Measurements from ENCODE around the gene NPAS1.
A peak's percentile ranks its signal among the peaks of the same experiment; 100 is the strongest.
"Not testable (repeated sequence)": the region's sequence is repeated elsewhere in the genome, so short reads cannot be mapped to it uniquely, and the experiment has no call there.

NPAS1 gene

DNA sequence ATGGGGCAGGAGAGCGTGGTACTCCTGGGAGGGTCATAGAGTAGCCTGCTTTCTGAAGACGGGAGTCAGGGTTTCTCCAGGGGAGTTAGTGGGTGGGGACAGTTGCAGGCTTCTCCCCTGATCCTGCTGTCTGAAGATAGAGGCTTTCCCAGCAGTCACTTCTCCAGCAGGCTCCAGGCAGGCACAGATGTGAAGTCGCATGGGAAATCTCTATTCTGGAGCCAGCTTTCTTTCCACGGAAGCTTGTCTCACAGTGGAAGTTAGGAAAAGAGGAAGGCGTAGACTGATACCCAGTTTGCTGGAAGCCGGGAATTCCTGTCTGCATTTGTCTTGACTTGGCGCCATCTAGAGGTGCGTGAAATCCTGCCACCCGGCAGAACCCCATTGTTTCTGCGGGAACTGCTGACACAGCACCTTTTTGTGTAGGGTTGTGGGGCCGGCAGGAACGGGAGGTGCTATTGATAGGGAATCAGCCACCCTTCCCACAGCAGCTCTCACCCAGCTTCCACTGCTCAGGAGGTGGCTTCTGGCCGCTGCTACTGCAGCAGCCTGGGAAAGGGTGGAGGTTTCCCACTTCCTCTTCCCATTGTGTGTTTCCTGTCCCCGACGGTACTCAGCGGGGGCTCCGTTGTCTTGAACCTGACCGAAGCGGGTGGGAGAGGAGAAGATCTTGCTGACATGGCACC, 28.5 kb upstream of the NPAS1 start:
- DNase-seq: peak; percentile 73

DNA sequence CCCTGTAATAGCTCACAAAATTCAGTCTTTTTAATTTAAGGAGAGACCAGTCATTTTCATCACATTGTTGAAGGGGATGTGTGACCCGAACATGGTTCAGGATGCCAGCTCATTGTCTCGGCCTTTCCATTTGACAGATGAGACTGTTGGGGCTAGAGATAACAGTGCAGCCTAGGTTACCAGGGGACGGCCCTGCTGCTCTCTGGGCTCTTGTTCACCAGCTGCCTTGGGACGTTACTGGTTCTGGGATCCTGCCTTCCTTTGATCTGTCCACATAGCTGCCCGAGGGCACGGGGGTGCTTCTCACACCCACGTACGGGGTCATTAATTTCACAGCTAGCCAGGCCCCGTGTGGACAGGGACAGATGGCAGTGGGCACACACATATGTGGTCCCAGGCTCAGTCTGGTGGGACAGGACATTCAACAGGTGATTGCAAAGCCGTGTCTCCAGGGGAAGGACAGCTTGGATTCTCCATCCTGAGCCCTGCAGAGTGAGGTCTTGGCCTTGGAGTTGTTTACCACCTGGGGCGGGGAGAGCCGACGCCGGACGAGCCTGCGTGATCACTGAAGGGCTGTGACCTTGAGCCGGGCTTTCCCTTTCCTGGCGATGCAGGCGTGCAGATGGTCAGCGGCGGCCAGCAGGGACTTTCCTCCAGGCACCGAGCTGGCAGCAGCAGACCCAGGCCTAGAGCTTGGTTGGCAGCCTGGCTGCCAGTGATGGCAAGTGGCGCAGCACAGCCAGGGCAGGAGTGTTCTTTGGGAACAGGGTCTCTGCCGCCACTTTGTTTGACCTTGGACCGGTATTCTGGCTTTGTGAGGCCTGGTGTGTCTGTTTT, 26.7 kb upstream of the NPAS1 start:
- DNase-seq: no peak

DNA sequence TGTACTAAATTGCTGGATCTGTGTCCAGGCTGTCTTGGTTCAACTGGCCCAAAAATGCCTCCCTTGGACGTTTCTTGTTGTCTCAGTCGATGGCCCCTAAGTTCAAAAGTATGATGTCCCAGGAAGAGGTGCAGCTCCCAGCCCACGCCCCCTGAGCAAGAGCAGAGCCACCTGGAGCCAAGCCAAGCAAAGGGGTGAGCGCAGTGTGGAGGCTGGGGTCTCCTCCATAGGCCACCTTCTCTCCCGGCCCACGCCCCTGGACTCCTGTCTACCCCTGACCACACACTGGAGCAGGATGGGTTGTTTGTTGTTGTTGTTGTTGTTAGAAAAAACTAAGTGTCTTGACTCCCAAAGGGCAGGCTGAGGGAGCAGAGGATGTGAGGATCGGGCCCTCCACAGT, 26.0 kb upstream of the NPAS1 start:
- no peak for DNase-seq

DNA sequence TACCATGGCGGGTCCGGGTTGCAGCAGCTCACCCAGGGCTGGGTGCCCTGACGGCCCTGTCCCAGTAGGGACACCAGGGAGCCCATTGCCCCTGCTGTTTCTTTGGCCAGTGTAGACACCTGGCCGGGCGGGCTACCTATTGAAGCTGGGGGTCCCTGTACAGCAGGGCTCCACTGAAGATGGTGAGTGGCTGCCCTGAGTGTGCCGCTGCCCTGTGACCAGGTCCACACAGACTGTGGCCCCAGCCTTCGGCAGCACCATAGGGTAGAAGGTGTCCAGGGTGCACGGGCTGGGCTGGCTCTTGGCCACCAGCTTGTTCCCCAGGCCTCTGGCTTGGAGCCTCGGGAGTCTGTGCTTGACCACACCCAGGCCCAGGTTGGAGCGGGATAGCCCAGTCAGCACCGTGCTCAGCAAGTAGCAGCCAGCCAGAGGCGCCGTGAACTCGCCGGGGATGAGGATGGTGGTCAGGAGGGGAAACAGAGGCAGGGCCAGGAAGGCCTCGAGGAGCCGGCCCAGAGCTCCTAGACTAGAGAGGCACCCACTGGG, 25.4 kb upstream of the NPAS1 start:
- no peak for DNase-seq

DNA sequence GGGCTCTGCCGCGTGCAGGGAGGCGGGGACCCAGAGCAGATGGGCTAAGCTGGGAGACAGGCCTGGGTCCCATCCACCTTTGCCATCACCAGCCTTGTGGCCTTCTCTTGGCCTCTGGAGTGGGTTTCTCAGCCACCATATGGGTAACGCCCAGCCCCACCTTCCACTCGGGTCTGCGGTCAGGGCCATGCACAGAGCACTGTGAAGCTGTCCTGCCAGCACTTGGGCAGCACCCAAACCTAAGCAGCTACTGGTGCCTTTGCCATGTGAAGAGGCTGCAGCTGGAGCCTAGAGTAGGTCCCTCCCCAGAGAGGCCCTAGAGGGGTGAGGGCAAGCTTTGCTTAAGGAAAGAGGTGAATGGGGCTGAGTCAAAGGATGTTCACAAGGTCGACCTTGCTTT, 24.1 kb upstream of the NPAS1 start:
- DNase-seq: no peak

DNA sequence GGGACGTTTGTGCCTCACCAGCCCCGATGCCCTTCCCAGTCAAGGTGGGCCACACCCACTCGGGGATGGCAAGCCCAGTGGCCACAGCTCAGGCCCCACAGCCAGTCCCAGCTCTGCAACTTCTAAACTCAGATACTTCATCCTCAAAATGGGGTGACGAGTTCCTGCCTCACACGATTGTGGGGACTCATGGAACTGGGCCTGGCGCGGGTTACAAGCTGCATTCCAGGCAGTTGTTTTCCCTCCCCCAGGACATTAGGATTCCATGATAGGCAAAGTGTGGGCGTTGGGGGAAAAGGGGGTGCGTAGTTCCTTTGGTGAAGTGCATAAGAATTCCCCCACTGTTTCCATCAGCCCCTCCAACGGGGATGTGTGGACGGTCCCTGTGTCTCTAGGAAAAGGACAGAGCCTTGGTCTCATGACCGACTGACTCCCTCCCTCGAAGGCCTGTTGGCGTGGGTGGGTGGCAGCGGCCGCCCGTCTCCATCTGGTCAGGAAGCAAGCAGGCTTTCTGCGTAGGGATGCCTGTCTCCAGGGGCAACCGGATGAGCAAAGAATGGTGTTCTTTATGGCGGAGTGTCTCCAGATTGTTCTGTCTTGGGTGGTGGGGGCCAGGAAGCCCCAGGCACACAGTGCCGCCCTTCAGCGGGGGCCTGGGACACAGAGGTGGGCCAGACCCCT, 21.1 kb upstream of the NPAS1 start:
- DNase-seq: no peak

DNA sequence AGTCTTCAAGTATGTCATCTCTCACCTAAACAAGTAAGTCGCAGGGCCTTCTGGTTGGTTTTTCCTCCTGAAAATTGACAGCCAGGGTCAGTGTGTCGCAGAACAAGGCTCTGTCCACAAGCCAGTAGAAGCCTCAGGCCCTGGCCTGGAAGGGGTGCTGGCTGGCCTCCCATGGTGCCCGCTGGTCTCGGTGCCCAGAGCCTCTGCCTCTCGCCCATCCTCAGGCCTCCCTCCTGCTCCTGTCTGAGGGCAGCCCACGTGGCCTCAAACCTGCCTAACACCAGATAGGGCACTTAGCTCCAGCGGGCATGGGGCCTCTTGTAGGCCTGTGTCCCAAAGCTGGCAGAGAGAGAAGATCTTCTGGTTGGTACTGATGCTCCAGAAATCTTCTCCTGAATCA, 20.3 kb upstream of the NPAS1 start:
- no peak for DNase-seq

DNA sequence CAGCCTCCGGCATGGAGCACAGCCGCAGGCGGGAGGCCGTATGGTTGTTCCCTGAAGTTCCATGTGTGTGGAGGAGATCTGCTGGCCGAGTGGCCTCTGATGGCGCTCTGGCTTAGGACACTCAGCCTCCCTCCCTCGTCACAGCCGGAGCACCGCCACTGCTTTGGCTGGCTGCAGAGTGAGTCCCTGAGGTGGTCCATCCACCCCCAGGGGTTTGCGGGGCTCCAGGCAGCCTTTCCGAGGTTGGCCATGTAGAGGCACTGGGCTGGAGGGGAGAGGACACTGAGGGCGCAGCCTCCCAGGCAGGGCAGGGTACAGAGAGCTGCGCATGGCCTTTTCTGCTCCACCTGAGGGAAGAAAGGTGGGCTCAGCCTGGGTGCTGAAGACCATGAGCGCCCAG, 19.8 kb upstream of the NPAS1 start:
- DNase-seq: no peak

DNA sequence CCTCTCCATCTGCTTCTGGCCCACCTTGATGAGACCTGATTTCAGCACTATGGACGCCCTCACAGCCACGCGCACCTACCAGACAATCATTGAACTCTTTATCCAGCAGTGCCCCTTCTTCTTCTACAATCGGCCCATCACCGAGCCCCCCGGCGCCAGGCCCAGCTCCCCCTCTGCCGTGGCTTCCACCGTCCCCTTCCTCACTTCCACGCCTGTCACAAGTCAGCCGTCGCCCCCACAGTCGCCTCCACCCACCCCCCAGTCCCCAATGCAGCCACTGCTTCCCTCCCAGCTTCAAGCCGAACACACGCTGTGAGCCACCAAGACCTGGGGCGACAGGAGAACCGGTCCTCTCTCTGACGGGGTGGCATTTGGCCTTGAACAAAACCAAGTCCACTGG, 19.3 kb upstream of the NPAS1 start:
- DNase-seq: no peak

DNA sequence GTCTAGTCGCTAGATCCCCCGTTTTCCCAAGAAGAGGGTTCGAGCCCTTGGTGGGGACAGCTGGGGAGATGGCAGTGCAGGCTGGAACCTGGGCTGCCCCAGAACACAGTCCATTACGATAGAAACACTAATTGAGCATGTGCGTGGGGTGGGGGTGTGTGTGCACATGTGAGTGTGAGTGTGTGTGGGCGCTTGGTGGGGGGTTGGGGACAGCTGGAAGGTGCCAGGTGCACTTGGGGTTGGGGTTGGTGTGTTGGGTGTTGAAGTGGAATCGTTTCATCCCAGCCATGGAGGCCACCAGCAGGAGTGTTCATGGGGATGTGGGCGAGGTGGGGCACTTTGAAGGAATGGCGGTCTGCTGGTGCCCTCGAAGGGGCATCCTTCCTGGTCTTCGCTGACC, 18.1 kb upstream of the NPAS1 start:
- no peak for DNase-seq

DNA sequence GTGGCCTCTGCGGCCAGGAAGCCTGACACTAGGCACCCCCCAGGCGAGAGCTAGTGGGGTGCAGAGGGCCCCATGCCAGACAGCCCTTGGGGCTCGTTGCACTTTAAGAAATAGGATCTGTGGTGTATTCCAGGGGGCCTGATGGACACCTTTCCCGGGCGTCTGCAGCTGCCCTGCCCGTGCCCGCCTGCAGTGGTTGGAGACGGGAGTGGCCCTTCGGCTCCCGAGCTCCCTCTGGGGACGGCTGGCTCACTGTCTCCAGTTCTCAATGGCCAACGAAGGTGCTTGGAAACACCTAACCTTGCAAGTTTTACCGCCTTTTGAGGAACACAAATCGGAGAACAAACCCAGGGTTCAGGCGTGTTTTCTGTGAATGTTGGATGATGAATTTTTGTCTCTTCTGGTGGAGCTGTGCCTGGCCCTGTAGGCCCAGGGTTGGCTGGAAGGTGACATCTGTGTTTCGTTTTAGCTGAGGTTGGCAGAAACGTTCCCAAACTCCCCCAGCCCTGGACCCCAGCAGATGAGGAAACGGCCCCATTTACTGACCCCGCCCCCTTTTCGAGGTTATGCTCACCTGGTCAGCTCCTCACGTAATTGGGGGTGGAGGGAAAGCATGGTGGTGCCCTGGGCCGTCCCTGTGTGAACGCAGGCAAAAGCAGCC, 17.4 kb upstream of the NPAS1 start:
- DNase-seq: no peak

DNA sequence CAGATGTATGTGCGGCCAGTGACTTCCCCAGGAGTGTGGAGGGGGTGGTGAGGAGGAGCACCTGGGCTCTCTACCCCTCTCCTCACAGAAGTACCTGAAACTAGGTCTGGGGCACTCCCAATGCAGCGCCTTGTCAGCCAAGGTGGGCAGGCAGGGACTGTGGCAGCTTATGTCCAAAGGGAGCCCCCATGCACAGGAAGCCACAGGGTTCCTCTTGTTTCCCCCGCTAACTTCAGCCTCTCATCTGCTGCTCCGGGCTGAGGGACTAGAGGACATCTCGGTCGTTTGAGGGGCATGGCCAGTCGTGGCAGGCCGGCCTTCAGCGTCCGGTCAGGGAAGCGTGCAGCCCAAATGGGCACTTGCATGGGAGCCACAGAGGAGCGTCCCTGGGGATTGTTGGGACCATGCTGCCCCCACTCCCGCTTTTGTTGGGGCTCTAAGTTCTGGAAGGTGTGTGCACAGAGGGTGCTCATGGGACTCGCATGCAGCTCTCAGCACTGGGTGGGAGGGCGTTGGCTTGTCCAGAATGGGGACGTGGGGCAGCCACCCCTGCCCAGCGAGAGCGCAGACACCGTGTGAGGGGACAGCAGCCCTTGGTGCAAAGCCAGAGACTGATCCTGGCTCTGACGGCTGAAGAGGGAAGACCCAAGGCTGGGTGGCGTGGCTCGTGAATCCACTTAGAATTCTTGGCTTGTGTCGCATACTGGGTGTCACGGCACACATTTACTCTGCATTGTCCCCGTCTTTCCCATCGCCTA, 16.6 kb upstream of the NPAS1 start:
- no peak for DNase-seq

DNA sequence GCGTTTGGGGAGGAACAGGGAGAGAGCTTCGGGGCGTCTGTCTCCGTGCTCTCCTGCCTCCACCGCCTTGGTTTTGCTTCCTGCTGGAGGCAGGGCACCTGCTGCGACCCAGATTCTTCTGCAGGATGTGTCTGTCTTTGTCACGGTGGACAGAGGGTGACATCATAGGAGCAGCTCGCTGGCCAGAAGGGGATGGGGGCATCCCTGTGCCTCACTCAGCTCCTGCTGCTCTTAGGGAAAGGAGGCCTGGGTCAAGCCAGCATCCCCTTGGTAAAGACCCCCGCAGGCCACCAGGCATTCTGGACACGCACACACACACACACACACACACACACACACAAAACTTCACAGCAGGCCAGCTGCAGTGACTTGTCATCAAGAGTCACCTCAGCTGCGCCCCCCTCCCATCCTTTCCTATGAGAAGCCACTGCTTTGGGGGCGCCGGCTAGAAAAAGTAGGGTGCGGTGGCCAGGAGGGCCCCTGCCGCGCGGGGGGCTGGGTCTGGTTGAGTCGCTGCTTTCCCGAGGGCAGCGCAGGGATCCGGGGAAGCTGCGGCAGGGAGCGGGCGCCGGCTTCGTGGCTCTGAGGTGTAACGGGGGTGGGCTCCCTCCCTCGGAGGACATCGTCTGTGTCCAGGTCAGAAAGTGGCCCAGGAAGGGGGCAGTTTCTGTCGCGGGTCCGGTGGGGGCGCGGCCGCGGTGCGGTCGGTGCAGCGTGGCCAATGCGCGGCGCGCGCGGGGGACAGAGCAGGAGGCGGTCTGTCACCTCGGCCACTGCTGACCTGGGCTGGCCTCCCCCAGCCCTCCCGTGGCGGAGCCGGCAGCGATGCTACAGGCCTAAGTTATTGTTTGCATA, 15.8 kb upstream of the NPAS1 start:
- DNase-seq: no peak

DNA sequence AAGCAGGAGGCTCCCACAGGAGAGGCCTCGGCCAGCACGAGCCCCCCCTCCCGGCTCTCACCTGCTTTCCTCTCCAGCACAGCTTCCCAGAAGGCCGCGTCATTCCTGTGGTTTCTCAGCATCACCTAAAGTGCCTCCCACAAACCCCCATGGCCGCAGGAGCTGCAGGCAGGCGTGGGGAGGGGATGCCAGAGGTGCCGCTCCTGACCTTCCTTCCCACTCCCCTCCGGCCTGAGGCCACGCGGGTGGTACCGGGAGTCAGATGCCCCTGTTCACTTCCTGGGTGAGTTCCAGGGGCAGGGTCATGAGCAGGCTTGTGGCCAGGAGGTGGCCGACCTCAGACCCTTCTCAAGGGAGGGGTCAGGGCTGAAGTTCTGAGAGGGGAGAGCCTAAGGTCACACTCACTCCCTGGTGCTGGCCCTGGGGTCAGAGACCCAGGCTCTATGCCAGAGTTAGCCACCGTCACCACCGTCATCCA, 14.4 kb upstream of the NPAS1 start:
- no peak for DNase-seq

DNA sequence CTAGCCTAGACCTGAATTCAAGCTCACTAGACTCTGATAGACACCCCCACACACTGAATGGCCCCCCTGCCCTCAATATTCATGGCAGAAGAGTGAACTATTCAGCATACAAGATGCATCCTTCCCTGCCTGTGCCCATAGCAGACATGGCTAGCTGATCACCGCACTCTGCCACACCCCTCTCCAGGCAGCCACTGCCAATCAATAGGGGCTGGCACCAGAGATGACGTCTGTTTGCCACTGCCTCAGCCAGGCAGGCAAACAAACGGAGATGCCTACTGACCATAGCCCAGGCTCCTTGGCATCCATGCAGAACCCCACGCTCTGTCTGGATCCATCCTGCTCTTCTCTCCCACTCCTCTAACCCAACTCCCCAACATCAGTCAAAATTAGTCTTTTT, 13.8 kb upstream of the NPAS1 start:
- DNase-seq: no peak

DNA sequence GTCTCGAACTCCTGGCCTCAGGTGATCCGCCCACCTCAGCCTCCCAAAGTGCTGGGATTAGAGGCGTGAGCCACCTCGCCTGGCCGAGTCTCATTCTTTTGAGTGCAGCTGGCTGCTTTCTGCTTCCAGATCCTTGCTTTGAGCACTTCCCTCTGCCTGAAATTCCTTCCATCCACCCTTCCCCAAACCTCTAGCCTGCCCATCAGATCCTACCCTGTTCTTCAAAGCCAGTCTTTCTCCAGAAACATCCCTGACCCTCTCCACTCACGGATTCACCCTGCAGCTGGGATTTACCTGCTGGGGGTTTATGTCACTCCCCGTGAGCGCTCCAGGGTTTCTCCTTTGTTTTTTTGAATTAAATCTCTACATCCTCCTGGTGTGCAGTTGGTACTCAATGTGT, 13.1 kb upstream of the NPAS1 start:
- no peak for DNase-seq

DNA sequence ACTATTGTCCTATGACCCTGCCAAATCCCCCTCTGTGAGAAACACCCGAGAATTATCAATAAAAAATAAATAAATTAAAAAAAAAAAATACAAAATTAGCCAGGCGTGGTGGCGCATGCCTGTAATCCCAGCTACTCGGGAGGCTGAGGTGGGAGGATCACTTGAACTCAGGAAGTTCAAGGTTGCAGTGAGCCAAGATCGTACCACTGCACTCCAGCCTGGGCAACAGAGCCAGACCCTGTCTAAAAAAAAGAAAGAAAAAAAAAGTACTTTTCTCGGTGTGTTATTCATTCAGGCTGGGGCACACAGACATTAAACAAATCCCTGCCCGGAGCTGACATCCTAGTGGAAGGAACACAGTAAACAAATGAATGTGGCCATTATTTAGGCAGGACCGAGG, 9.1 kb upstream of the NPAS1 start:
- DNase-seq: not testable (repeated sequence)

DNA sequence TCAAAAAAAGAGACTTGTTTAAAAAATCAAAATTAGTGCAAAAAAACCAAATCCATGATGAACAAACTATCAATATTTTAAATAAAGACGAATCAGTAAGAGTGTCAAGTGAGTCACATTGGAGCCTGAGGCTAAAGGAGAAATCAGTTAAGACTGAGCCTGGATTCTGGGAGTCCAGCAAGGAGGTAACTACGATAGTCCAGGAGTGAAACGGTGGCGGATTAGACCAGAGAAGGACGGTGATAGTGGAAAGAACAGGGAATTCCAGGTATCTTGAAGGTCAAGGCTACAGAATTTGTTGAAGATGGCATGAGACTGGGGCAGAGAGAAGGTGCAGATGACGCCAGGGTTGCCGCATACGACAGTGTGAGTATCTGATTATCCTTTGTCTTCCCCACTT, 7.0 kb upstream of the NPAS1 start:
- no peak for DNase-seq

DNA sequence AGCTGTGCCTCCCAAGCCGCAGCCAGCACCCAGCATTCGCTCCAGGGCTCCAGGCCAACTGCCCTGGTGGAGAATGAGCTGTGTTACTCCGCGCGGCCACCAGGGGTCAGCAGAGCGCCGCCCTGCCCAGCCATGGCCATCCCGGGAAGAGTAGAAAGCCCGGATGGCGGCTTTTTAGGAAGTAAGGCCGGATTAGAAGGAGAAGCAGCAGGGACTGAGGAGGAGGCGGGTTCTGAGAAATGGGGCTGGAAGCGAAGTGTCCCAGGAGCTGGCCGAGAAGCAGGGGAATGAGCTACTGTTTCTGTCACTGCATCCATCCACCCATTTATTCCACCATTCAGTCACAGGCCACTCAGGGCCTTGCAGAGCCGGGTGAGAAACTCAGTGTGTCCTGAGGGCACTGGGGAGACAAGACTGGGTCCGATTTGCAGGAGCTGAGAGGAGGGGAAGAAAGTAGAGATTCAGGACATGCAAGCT, 6.6 kb upstream of the NPAS1 start:
- DNase-seq: peak; percentile 73 to 75

DNA sequence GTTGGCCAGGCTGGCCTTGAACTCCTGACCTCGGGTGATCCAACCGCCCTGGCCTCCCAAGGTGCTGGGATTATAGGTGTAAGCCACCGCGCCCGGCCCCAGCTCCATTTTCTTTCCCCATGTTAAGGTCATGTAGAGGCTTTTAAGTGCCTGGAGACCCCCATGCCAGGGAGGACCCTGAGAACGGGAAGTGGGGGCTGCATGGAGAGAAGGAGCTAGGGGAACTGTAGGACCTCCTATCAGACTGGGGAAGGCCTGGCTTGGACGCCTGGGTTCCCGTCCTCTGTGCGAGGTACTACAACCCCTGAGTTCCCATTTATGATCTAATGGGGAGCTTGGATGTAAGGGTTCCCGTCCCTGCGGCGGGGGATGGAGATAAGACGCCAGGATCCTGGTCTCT, 714 bp upstream of the NPAS1 start:
- no peak for DNase-seq

DNA sequence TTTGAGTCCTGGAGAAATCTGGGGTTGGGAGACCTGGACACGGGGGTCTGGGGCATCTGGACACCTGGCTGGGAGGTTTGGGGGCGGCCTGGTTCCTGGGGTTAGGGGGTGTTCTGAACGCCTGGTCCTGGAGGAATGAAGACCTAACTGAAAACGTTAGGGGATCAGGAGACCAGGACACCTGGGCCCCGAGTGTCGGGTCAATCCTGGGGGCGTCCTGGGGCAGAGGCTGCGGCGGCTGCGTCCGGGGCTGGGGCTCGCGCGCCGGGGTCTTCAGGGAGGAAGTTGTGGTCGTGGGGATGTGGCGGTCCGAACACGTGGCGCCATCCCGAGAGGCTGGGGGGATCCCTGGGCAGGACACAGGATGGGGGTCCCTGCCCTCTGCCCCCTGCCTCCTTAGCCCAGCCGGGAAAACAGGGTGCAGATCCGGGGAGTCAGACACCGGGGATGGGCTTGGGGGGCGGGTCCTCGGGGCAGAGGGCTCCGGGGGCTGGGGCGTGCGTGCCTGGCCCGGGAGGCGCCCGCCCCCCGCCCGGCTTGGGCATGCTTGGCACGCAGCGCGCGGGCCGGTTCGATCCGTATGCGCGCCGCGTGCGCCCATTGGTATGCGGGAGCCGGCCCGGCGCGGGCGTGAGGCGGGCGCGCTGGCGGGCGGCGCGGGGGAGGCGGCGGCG, 632 bp downstream of the NPAS1 start:
- DNase-seq: no peak
